Activated CD4-positive, alpha-beta T cell treated with anti-CD3 and anti-CD28 coated beads for 4 hours (primary cell): ENCODE measurements around the gene SPHKAP.
"Not testable (repeated sequence)": the region's sequence is repeated elsewhere in the genome, so short reads cannot be mapped to it uniquely, and the experiment has no call there.

Source experiments
- DNase-seq, 2 donors: peaks; one replicate each; pipeline ENCODE4 v3.0.0-alpha.2; 2020

SPHKAP gene

GRCh38 chr2:228181098-228182019, at the start of gene SPHKAP:
TSS of gene SPHKAP (minus strand) at chr2:228181687. CDS start at chr2:228181598, 89 bp downstream.
- DNase-seq: no peak

GRCh38 chr2:228227466-228227865, 46.0 kb upstream of the SPHKAP start:
- DNase-seq: no peak

GRCh38 chr2:228224410-228224809, 42.9 kb upstream of the SPHKAP start:
- no peak for DNase-seq

GRCh38 chr2:228218593-228218992, 37.1 kb upstream of the SPHKAP start:
- not testable (repeated sequence) for DNase-seq

- DNase-seq: no peak
Measured at GRCh38 chr2:228197504-228197903, 16.0 kb upstream of the SPHKAP start.

- DNase-seq: no peak
Measured at GRCh38 chr2:228180181-228181097, 1.0 kb downstream of the SPHKAP start.

GRCh38 chr2:228167290-228167689, 14.2 kb downstream of the SPHKAP start:
- DNase-seq: no peak

GRCh38 chr2:228164718-228165117, 16.8 kb downstream of the SPHKAP start:
- no peak for DNase-seq

GRCh38 chr2:228157841-228158240, 23.6 kb downstream of the SPHKAP start:
- no peak for DNase-seq

- no peak for DNase-seq
Measured at GRCh38 chr2:228144961-228145360, 36.5 kb downstream of the SPHKAP start.

GRCh38 chr2:228140934-228141528, 40.5 kb downstream of the SPHKAP start:
- no peak for DNase-seq

GRCh38 chr2:228136027-228136426, 45.5 kb downstream of the SPHKAP start:
- no peak for DNase-seq

- DNase-seq: no peak
Measured at GRCh38 chr2:228135300-228135699, 46.2 kb downstream of the SPHKAP start.

- DNase-seq: no peak
Measured at GRCh38 chr2:228131833-228132232, 49.7 kb downstream of the SPHKAP start.

- no peak for DNase-seq
Measured at GRCh38 chr2:228126401-228126800, 55.1 kb downstream of the SPHKAP start.

- DNase-seq: no peak
Measured at GRCh38 chr2:228118940-228119339, 62.5 kb downstream of the SPHKAP start.

- DNase-seq: no peak
Measured at GRCh38 chr2:228107846-228108245, 73.6 kb downstream of the SPHKAP start.

GRCh38 chr2:228105526-228106250, 75.8 kb downstream of the SPHKAP start:
- no peak for DNase-seq

GRCh38 chr2:228104215-228104614, 77.3 kb downstream of the SPHKAP start:
- DNase-seq: no peak

GRCh38 chr2:228103379-228103778, 78.1 kb downstream of the SPHKAP start:
- no peak for DNase-seq

GRCh38 chr2:228102949-228103348, 78.5 kb downstream of the SPHKAP start:
- no peak for DNase-seq

GRCh38 chr2:228094377-228094921, 87.0 kb downstream of the SPHKAP start:
- no peak for DNase-seq
